NCI-H2107 (cell line): Measurements from ENCODE around the gene GCDH.
A peak's percentile ranks its signal among the peaks of the same experiment; 100 is the strongest.

Experiments
- DNase-seq: peaks from one replicate; lab custom pipeline; 2025; lab: John Stamatoyannopoulos, UW

GCDH gene

DNA sequence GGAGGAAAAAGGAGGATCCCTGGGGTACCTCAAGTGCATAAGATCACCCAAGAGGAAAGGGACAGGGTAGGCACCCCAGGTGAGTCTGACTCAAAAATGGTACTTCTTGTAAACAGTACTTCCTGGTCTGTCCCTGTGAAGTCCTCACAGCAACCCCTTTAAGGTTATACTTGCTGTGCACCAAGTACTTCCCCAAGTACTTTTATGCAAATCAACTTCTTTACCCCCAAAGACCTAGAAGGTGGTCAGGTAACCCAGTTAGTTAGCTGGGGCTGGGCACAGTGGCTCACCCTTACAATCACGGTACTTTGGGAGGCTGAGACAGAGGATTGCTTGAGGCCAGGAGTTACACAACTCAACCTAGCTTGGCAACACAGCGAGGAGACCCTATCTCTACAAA, 49.9 kb downstream of the GCDH start:
- no peak for DNase-seq

DNA sequence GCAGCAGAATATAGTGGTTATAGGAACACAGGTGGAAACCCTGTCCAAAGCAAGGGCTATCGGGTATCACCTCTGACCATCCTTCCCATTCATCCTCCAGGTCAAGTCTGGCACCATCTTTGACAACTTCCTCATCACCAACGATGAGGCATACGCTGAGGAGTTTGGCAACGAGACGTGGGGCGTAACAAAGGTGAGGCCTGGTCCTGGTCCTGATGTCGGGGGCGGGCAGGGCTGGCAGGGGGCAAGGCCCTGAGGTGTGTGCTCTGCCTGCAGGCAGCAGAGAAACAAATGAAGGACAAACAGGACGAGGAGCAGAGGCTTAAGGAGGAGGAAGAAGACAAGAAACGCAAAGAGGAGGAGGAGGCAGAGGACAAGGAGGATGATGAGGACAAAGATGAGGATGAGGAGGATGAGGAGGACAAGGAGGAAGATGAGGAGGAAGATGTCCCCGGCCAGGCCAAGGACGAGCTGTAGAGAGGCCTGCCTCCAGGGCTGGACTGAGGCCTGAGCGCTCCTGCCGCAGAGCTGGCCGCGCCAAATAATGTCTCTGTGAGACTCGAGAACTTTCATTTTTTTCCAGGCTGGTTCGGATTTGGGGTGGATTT, 52.6 kb downstream of the GCDH start:
- no peak for DNase-seq

DNA sequence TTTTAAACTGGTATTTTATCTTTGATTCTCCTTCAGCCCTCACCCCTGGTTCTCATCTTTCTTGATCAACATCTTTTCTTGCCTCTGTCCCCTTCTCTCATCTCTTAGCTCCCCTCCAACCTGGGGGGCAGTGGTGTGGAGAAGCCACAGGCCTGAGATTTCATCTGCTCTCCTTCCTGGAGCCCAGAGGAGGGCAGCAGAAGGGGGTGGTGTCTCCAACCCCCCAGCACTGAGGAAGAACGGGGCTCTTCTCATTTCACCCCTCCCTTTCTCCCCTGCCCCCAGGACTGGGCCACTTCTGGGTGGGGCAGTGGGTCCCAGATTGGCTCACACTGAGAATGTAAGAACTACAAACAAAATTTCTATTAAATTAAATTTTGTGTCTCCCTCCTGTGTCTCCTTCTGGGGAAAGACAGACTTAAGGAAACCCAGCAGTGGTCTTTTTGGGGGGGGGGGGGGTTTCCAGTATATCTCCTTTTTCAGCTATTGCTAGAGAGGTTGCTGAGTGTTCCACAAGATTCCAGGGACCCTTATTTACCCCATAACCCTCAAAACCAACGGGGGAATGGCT, 53.2 kb downstream of the GCDH start:
- DNase-seq: no peak

DNA sequence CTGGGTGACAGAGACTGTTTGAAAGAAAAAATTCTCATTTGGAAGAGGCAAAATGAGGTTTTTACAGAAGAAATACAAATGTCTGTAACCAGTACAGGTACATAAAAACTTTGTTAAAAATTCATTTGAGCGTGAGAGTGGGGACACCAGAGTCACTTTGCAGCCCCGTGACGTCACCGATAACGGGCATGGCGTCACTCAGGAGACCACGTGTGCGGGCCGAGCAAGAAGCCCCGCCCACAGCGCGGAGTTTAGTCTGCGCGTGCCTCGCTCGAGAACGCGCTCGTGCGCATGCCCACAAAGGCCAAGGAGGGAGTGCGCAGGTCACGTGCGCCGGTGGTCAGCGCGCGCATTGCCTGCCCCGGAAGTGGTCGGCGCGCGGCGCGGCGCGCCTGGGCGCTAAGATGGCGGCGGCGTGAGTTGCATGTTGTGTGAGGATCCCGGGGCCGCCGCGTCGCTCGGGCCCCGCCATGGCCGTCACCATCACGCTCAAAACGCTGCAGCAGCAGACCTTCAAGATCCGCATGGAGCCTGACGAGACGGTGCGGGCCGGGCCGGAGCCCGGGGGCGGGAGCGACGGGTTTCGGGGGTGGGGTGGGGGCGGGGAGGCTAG, 54.6 kb downstream of the GCDH start, which contains the start of gene RAD23A:
Gene RAD23A, plus strand, starts transcription at position 384 of the 613 bp plus-strand sequence. Its CDS starts 87 bp downstream, at position 471.
- peak; percentile 95 for DNase-seq

DNA sequence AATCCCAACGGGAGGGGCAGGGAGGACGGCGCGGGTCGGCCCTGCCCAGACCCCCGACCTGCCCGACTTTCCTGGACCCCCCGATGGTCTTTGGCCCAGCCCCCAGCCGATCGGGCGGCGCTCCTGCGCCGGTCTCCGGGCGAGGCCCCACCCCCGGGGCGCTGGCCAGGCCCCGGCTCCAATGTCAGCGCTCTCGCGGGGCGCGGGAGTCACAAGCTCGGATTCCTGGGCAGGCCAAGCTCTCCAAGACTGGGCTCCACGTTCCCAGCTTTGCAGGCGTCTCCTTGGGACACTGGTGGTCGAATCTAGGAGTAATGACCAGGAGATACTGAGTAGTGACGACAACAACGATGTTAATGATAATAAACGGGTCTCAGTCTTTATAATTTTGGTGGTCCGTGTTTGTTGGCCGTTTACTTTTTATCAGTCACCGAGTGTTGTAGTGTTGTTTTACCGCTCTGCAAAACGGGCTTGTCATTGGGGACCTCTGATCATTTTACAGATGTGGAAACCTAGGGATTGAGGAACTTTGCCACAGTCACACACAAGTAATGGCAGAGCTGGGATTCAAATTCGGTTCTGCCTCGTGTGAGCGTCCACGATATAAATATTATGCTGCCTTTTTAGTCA, 55.2 kb downstream of the GCDH start:
- DNase-seq: peak; percentile 53

DNA sequence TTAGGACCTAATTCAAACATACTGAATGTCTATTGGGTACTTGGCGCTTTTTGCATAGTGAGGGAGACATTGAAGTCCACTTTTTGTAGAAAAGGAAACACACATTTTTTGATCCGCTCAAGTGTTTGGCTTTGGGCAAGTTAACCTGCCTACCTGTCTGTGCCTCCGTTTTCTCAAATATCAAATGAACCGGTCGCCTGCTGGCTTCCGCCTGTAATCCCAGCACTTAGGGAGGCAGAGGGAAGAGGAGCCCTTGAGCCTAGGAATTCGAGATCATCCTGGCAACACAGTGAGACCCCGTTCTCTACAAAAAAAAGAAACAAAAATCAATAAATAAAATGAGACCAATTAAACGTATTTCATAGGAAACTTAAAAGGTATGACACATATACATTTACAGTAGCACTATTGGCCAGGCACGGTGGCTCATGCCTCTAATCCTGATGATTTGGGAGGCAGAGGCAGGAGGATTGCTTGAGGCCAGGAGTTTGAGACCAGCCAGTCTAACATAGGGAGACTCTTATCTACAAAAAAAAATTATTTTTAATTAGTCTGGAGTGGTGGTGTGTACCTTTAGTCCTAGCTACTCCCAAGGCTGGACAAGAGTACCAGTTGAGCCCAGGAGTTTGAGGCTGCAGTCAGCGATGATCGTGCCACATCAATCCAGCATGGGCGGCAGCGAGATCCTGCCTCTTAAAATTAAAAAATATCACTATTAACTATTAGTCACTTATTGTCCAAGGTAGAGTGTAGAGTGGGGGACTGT, 56.0 kb downstream of the GCDH start:
- no peak for DNase-seq

DNA sequence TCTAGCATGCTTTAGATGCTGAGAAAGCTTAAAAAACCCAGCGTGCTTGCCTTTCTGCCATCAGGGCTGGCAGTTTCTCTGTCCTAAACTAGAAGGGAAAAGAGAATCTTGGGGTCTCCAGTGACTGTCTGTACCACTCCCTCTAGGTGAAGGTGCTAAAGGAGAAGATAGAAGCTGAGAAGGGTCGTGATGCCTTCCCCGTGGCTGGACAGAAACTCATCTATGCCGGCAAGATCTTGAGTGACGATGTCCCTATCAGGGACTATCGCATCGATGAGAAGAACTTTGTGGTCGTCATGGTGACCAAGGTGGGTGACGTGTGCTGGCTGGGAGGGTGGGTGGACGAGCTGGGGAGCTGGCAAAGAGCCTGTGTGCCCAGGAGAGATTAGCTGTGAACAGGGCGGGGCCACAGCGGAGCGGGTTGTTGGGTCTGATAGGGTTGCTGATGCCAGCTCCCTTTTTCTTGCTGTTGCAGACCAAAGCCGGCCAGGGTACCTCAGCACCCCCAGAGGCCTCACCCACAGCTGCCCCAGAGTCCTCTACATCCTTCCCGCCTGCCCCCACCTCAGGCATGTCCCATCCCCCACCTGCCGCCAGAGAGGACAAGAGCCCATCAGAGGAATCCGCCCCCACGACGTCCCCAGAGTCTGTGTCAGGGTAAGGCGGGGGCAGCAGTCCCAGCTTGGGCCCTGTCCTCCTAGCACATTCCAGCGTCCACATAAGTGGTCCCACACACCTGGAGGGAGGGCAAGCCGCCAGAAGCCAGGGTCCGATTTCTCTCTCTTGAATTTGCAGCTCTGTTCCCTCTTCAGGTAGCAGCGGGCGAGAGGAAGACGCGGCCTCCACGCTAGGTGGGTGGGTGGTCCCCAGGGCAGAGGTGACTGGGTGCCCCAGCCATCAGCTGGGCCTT, 57.0 kb downstream of the GCDH start:
- no peak for DNase-seq

DNA sequence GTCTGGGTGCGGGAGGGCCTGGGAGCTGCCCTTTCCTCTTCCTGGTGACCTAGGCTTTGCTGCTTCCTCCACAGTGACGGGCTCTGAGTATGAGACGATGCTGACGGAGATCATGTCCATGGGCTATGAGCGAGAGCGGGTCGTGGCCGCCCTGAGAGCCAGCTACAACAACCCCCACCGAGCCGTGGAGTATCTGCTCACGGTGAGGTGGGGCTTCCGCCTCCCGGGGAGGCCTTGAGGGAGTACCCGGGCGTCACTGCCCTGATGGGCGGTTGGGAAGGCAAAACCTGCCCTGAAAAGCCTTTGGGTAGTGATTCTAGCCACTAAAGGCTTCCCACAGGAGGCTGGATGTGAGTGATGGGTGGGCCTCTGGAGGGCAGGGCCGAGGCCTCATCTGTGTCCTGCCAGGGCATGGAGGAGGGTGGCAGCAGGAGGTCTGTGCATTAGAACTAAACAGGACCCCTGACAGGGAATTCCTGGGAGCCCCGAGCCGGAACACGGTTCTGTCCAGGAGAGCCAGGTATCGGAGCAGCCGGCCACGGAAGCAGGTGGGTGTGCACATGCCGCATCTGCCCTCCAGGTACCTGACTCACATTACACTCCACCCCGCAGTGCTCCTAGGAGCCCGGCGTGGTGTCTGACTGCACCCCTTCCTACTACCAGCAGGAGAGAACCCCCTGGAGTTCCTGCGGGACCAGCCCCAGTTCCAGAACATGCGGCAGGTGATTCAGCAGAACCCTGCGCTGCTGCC, 57.8 kb downstream of the GCDH start:
- no peak for DNase-seq
